ENCODE results near the gene MDN1. TPM values are rescaled to one million over a fixed set of nuclear protein-coding genes. Genes with fewer than 3 reads are reported as not detected.

The MDN1 gene
- total and polyA plus RNA-seq, 2 of the 4 experiments (the other 2 are of a cell fraction), result 7.7 to 26.7 TPM

GRCh38 chr6:89605861-89606260 lies 213.7 kb downstream of the MDN1 start:
- POLR2A ChIA-PET (ENCODE audit: unreplicated experiment), result no interaction called here
- Histone ChIP-seq H3K36me3 (ENCODE audit: control insufficient read depth, insufficient read depth, low read length) (no peaks in the 10 kb centered on the region), H3K18ac (ENCODE audit: low read depth, low read length) (no peak overlapping the region), H3K27ac (ENCODE audit: insufficient read depth, low read length) (no peak overlapping the region), H4K91ac (ENCODE audit: insufficient read depth, low read depth, low read length) (no peak overlapping the region), H3K79me1 (ENCODE audit: low read depth in 1 of 2, low read length in 2 of 2) (no peaks in the 10 kb centered on the region), H3K27me3 (ENCODE audit: control insufficient read depth, insufficient read depth, low read length) (no peaks in the 10 kb centered on the region; the same call in 1 of the 2 replicates), H3K56ac (ENCODE audit: extremely low read depth, insufficient read depth, low read length) (no peak overlapping the region), H2BK15ac (ENCODE audit: low read depth, low read length) (no peak overlapping the region), H2BK120ac (ENCODE audit: low read depth, low read length) (no peak overlapping the region), H2AK5ac (ENCODE audit: low read depth, low read length) (no peak overlapping the region), H3K4me1 (ENCODE audit: control insufficient read depth, insufficient read depth, low read length) (no peaks in the 10 kb centered on the region), H3K9ac (ENCODE audit: low read depth, low read length) (no peak overlapping the region), H2AK9ac (replicated peaks; ENCODE audit: low read depth, low read length, poor library complexity) (no peak overlapping the region), H4K8ac (ENCODE audit: low read depth in 2 of 2, low read length in 2 of 2) (no peak overlapping the region), H2AFZ (replicated peaks; ENCODE audit: low read length, poor library complexity) (no peak overlapping the region), H3K9me3 (ENCODE audit: control insufficient read depth, insufficient read depth, low read length) (no peaks in the 10 kb centered on the region), H3K4me2 (ENCODE audit: low read depth, low read length) (no peak overlapping the region), H3K14ac (replicated peaks; ENCODE audit: low read depth, low read length) (no peak overlapping the region), H3K4ac (ENCODE audit: low read depth, low read length) (no peak overlapping the region), H4K20me1 (ENCODE audit: insufficient read depth, low read length) (no peaks in the 10 kb centered on the region), H2BK20ac (ENCODE audit: low read depth, low read length) (no peak overlapping the region), H3K23ac (ENCODE audit: low read depth, low read length) (no peak overlapping the region), H4K5ac (ENCODE audit: low read depth, low read length) (no peak overlapping the region), H2BK5ac (ENCODE audit: low read depth, low read length, poor library complexity, severe bottlenecking) (no peak overlapping the region), H3K9me1 (ENCODE audit: insufficient read depth, low read length) (no peaks in the 10 kb centered on the region), H3K4me3 (ENCODE audit: insufficient read depth, low read depth, low read length) (no peak overlapping the region)
- intact Hi-C loops (cut with micrococcal nuclease), result no loop called here
- in situ Hi-C loops (cut with MboI; ENCODE audit: low sequenced_read_pairs), result loop anchor here (25.0 kb wide), 1 partner anchor 619 kb away; no protein-coding TSS in a partner anchor
- ATAC-seq (ENCODE audit: low read depth) (no peak), DNase-seq (no peak)
- dilution Hi-C loops (cut with HindIII; ENCODE audit: low sequenced_read_pairs, unreplicated experiment), result no loop called here
- no TSS peak for BruUV-seq (replicated peaks)
- CTCF ChIA-PET, result interaction anchor here (1.0 kb wide), 1 partner anchor 234 kb away, joined by 3 read pairs; no protein-coding TSS in a partner anchor
- no CpG with 5 or more reads among the region's 5 CpGs for WGBS, 2 experiments (ENCODE audit: extremely low coverage in 2 of 2, insufficient read length in 1 of 2)
- no peak for TF ChIP-seq NFE2L2 (IDR thresholded peaks at IDR 0.05; ENCODE audit: low read depth, low read length)
- no peak for TF ChIP-seq FOS (IDR thresholded peaks at IDR 0.05; ENCODE audit: low read depth, low read length)
- TF ChIP-seq MAFK (IDR thresholded peaks at IDR 0.05; ENCODE audit: low read depth, low read length), result no peak
- TF ChIP-seq SMC3 (IDR thresholded peaks at IDR 0.05; ENCODE audit: low read depth, low read length), result no peak
- no peak for TF ChIP-seq RCOR1 (IDR thresholded peaks at IDR 0.05; ENCODE audit: insufficient replicate concordance, low read length)
- no peak for TF ChIP-seq CEBPB (IDR thresholded peaks at IDR 0.05; ENCODE audit: low read depth, low read length)
- no peak for TF ChIP-seq MAZ (IDR thresholded peaks at IDR 0.05; ENCODE audit: borderline replicate concordance, low read depth, low read length)
- TF ChIP-seq CHD1 (IDR thresholded peaks at IDR 0.05; ENCODE audit: low read depth, low read length), result no peak
- TF ChIP-seq RAD21 (IDR thresholded peaks at IDR 0.05; ENCODE audit: low read length), result no peak
- TF ChIP-seq, protein P1, sequence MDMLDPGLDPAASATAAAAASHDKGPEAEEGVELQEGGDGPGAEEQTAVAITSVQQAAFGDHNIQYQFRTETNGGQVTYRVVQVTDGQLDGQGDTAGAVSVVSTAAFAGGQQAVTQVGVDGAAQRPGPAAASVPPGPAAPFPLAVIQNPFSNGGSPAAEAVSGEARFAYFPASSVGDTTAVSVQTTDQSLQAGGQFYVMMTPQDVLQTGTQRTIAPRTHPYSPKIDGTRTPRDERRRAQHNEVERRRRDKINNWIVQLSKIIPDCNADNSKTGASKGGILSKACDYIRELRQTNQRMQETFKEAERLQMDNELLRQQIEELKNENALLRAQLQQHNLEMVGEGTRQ (IDR thresholded peaks at IDR 0.05; ENCODE audit: low read depth, low read length), result no peak
- no peak for TF ChIP-seq RFX5 (IDR thresholded peaks at IDR 0.05; ENCODE audit: low read depth, low read length)
- TF ChIP-seq, protein P2, sequence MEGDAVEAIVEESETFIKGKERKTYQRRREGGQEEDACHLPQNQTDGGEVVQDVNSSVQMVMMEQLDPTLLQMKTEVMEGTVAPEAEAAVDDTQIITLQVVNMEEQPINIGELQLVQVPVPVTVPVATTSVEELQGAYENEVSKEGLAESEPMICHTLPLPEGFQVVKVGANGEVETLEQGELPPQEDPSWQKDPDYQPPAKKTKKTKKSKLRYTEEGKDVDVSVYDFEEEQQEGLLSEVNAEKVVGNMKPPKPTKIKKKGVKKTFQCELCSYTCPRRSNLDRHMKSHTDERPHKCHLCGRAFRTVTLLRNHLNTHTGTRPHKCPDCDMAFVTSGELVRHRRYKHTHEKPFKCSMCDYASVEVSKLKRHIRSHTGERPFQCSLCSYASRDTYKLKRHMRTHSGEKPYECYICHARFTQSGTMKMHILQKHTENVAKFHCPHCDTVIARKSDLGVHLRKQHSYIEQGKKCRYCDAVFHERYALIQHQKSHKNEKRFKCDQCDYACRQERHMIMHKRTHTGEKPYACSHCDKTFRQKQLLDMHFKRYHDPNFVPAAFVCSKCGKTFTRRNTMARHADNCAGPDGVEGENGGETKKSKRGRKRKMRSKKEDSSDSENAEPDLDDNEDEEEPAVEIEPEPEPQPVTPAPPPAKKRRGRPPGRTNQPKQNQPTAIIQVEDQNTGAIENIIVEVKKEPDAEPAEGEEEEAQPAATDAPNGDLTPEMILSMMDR (conservative IDR thresholded peaks at IDR 0.05; ENCODE audit: low read depth, low read length), result no peak
- TF ChIP-seq ELK1 (IDR thresholded peaks at IDR 0.05; ENCODE audit: borderline replicate concordance, low read depth, low read length), result no peak
- TF ChIP-seq POLR2A (IDR thresholded peaks at IDR 0.05; ENCODE audit: low read depth, low read length), result no peak
